Astrocyte (in vitro differentiated cells and primary cell): ENCODE results near the gene SNAI3. TPM values are rescaled to one million over a fixed set of nuclear protein-coding genes. Genes with fewer than 3 reads are reported as not detected.
A peak's percentile ranks its signal among the peaks of the same experiment; 100 is the strongest.

Experiments used
- DNase-seq: peaks from one replicate; pipeline ENCODE4 v3.0.0-alpha.2; 2010; ENCODE audit warnings: low read depth
- FAIRE-seq: peaks from 2 replicates; lab custom pipeline; 2011; peaks lifted over from hg19 to GRCh38; lab: Jason Lieb, UNC
- H2AFZ ChIP-seq: 2 replicates; pipeline ENCODE4 v1.6.0; 2012; ENCODE audit warnings: low read depth, low read length, inconsistent platforms
- H3K27ac ChIP-seq: 2 replicates; pipeline ENCODE4 v1.5.1; 2011; ENCODE audit warnings: low read depth, low read length, inconsistent platforms
- H3K27me3 ChIP-seq: 2 replicates; pipeline ENCODE4 v1.6.0; 2011; ENCODE audit warnings: low read length, inconsistent platforms; ENCODE audit not compliant: insufficient read depth
- H3K36me3 ChIP-seq: 2 replicates; pipeline ENCODE4 v1.5.1; 2011; ENCODE audit warnings: low read length, inconsistent platforms; ENCODE audit not compliant: insufficient read depth
- H3K4me1 ChIP-seq: 2 replicates; pipeline ENCODE4 v1.5.1; 2011; ENCODE audit warnings: low read length, inconsistent platforms; ENCODE audit not compliant: insufficient read depth
- H3K4me2 ChIP-seq: 2 replicates; pipeline ENCODE4 v1.6.0; 2012; ENCODE audit warnings: low read length, inconsistent platforms
- H3K4me3 ChIP-seq: 2 replicates; pipeline ENCODE4 v1.5.1; 2011; ENCODE audit warnings: low read depth, mild to moderate bottlenecking, low read length, inconsistent platforms; ENCODE audit not compliant: insufficient read depth
- H3K79me2 ChIP-seq: 2 replicates; pipeline ENCODE4 v1.6.0; 2012; ENCODE audit warnings: mild to moderate bottlenecking, low read length, inconsistent platforms; ENCODE audit not compliant: insufficient read depth
- H3K9ac ChIP-seq: 2 replicates; pipeline ENCODE4 v1.6.0; 2012; ENCODE audit warnings: mild to moderate bottlenecking, low read length, inconsistent platforms
- H3K9me3 ChIP-seq: 2 replicates; pipeline ENCODE4 v1.5.1; 2012; ENCODE audit warnings: low read depth, mild to moderate bottlenecking, low read length, inconsistent platforms; ENCODE audit not compliant: insufficient read depth
- H4K20me1 ChIP-seq: 2 replicates; pipeline ENCODE4 v1.6.0; 2012; ENCODE audit warnings: low read length, inconsistent platforms; ENCODE audit not compliant: insufficient read depth
- H3K27ac Mint-ChIP-seq: one replicate; pipeline ENCODE4 v1.8.0; 2021; ENCODE audit warnings: mild to moderate bottlenecking, mixed read lengths; ENCODE audit not compliant: unreplicated experiment
- H3K27me3 Mint-ChIP-seq: one replicate; pipeline ENCODE4 v1.8.0; 2021; ENCODE audit warnings: low read depth, mixed read lengths; ENCODE audit not compliant: unreplicated experiment
- H3K36me3 Mint-ChIP-seq: one replicate; pipeline ENCODE4 v1.8.0; 2021; ENCODE audit warnings: low read depth, mixed read lengths; ENCODE audit not compliant: unreplicated experiment
- H3K4me1 Mint-ChIP-seq: one replicate; pipeline ENCODE4 v1.8.0; 2021; ENCODE audit warnings: low read depth, mixed read lengths; ENCODE audit not compliant: unreplicated experiment
- H3K4me3 Mint-ChIP-seq: one replicate; pipeline ENCODE4 v1.8.0; 2021; ENCODE audit warnings: mild to moderate bottlenecking, moderate library complexity, mixed read lengths; ENCODE audit not compliant: unreplicated experiment
- H3K9me3 Mint-ChIP-seq: one replicate; pipeline ENCODE4 v1.8.0; 2021; ENCODE audit warnings: mild to moderate bottlenecking, mixed read lengths; ENCODE audit not compliant: unreplicated experiment
- EZH2 ChIP-seq: IDR thresholded peaks from 2 replicates; pipeline ENCODE4 v1.6.1; 2012; ENCODE audit warnings: mild to moderate bottlenecking, low read length, inconsistent platforms; ENCODE audit not compliant: insufficient read depth
- total RNA-seq: library from RNA; stranded (reverse); gene quantifications from 2 replicates; pipeline ENCODE4 v1.2.1, GENCODE V29; 2021
- TF ChIP-seq, protein P1 (sequence below): IDR thresholded peaks from 2 replicates; pipeline ENCODE4 v1.5.1; 2011; ENCODE audit warnings: low read depth, mild to moderate bottlenecking, inconsistent platforms, low read length, moderate library complexity; ENCODE audit not compliant: insufficient read depth

The SNAI3 gene
- total RNA-seq, 1 donor from 2014 or later, result 0.48 TPM

DNA sequence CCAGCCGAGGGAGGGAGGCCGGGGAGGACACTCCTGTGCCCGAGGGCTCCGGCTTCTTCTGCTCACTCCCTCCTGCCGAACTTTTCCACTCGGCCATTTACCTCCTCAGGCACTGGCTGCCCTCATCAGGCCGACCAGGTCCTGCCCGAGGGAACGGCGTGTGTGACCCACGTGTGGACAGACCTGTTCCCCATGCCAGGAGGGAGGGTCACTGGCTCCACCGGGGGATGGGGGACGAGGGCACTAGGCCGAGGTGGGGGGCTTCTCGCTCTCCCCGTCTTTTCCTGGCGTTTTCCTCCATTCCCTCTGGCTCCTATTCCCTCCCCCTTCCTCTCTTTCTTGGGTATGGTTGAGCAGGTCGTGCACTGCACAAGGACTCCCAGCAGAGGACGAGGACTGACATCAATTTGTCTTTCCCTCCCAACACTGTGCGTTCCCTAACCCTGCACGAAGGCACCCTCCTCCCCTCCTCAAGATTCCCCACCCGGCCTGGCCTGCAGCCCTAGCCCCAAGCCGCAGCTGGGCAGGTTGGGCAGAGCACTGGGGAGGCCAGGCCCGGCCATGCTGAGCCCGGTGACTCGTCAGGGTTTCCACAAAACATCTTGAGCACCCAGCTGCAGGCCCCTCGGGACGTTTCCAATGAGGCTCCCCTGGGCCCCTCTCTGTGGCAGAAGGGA is 51.2 kb downstream of the SNAI3 start:
- no peak overlapping the region for H3K27ac ChIP-seq

DNA sequence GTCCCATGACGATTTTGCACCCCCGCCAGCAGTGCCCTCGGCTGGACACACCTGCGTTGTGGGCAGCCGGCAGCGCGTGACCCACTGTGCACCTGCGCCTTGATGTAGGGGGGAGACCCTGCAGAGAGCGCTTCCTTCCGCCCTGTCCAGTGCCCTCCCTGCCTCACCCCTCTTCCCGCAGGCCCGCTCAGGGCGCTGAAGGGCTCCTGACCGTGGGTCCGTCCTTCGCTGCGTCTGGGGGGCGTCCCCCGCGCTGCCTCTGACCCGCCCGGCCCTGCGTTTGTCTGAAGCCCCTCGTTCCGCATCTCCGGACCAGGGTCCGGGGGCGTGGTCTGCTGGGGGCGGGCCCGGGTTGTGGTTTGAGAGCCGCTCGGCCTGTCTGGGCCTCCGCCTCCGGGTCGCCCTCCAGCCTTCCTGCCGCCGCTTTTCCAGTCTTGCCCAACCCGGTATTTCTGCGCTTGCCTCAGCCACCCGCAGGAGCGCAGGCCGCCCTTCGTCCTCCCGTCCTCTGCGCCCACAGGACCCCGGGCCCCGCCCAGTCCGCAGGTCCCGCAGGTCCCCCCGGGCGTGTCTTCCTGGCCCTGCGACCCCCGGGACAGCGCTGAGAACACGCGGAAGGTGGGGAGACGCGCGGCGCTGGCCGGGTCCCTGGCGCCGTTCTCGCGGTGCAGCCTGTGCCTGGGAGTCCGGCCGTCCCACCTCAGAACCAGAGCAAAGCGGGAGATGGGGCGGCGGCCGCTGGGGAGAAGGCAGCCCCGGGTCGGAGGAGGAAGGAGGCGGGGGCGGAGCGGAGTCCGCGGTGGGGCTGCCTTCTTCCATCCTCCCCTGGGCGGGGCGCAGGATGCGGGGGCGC is 51.9 kb downstream of the SNAI3 start:
- H4K20me1 ChIP-seq, result peaks cover 14% of the 10 kb centered on the region
- peaks cover 7% of the 10 kb centered on the region for H3K27me3 Mint-ChIP-seq
- no peak for TF ChIP-seq EZH2
- TF ChIP-seq, protein P1, sequence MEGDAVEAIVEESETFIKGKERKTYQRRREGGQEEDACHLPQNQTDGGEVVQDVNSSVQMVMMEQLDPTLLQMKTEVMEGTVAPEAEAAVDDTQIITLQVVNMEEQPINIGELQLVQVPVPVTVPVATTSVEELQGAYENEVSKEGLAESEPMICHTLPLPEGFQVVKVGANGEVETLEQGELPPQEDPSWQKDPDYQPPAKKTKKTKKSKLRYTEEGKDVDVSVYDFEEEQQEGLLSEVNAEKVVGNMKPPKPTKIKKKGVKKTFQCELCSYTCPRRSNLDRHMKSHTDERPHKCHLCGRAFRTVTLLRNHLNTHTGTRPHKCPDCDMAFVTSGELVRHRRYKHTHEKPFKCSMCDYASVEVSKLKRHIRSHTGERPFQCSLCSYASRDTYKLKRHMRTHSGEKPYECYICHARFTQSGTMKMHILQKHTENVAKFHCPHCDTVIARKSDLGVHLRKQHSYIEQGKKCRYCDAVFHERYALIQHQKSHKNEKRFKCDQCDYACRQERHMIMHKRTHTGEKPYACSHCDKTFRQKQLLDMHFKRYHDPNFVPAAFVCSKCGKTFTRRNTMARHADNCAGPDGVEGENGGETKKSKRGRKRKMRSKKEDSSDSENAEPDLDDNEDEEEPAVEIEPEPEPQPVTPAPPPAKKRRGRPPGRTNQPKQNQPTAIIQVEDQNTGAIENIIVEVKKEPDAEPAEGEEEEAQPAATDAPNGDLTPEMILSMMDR, result no peak
- peak overlapping the region; percentile 40 for H3K4me3 Mint-ChIP-seq
- peak overlapping the region; percentile 28 for H3K4me3 ChIP-seq
- no peak for DNase-seq
- H2AFZ ChIP-seq, result peak overlapping the region; percentile 47
- peak overlapping the region; percentile 81 for H3K4me2 ChIP-seq
- peak overlapping the region; percentile 8 for H3K9ac ChIP-seq
- FAIRE-seq, result no peak
- H3K4me1 Mint-ChIP-seq, result peaks cover 7% of the 10 kb centered on the region
- peaks cover 9% of the 10 kb centered on the region for H3K36me3 Mint-ChIP-seq
- peaks cover 4% of the 10 kb centered on the region for H3K36me3 ChIP-seq
- peaks cover 7% of the 10 kb centered on the region for H3K27me3 ChIP-seq
- no peaks in the 10 kb centered on the region for H3K9me3 Mint-ChIP-seq
- no peaks in the 10 kb centered on the region for H3K9me3 ChIP-seq
- peaks cover 14% of the 10 kb centered on the region for H3K4me1 ChIP-seq
- H3K27ac Mint-ChIP-seq, result peak overlapping the region; percentile 12
- H3K27ac ChIP-seq, result no peak overlapping the region
- no peaks in the 10 kb centered on the region for H3K79me2 ChIP-seq

More for the DNA sequence above, 51.2 kb downstream of the SNAI3 start:
- H3K36me3 ChIP-seq, result peaks cover 4% of the 10 kb centered on the region
- no peak overlapping the region for H2AFZ ChIP-seq
- peaks cover 14% of the 10 kb centered on the region for H4K20me1 ChIP-seq
- TF ChIP-seq, protein P1, result no peak
- TF ChIP-seq EZH2, result no peak
- no peaks in the 10 kb centered on the region for H3K9me3 ChIP-seq
- Mint-ChIP-seq H3K27ac (peak overlapping the region; percentile 47), H3K9me3 (no peaks in the 10 kb centered on the region), H3K36me3 (peaks cover 9% of the 10 kb centered on the region), H3K4me1 (peaks cover 7% of the 10 kb centered on the region), H3K27me3 (peaks cover 9% of the 10 kb centered on the region), H3K4me3 (peak overlapping the region; percentile 68)
- DNase-seq, result no peak
- no peak for FAIRE-seq
- peaks cover 14% of the 10 kb centered on the region for H3K4me1 ChIP-seq
- H3K9ac ChIP-seq, result peak overlapping the region; percentile 8
- H3K4me3 ChIP-seq, result peak overlapping the region; percentile 28
- peak overlapping the region; percentile 81 for H3K4me2 ChIP-seq
- H3K27me3 ChIP-seq, result peaks cover 15% of the 10 kb centered on the region
- H3K79me2 ChIP-seq, result no peaks in the 10 kb centered on the region
